ENCODE results near the gene WBP1L.
"Not testable (repeated sequence)": the region's sequence is repeated elsewhere in the genome, so short reads cannot be mapped to it uniquely, and the experiment has no call there.

Gene WBP1L

GRCh38 chr10:102757323-102757722, 13.6 kb downstream of the WBP1L start:
- DNase-seq (ENCODE audit: low read depth), result no peak
- H3K4me3 ChIP-seq (ENCODE audit: control insufficient read depth, low read depth, low read length), result no peak overlapping the region
- no peak for TF ChIP-seq CTCF (conservative IDR thresholded peaks at IDR 0.05; ENCODE audit: control insufficient read depth, insufficient read depth, low read depth, low read length)

- no peak for TF ChIP-seq CTCF (conservative IDR thresholded peaks at IDR 0.05; ENCODE audit: control insufficient read depth, insufficient read depth, low read depth, low read length)
- no peak for DNase-seq (ENCODE audit: low read depth)
- H3K4me3 ChIP-seq (ENCODE audit: control insufficient read depth, low read depth, low read length), result no peak overlapping the region
Observed at GRCh38 chr10:102758240-102758932, 14.6 kb downstream of the WBP1L start.

GRCh38 chr10:102758933-102759262, 15.2 kb downstream of the WBP1L start:
- DNase-seq (ENCODE audit: low read depth); H3K4me3 ChIP-seq (ENCODE audit: control insufficient read depth, low read depth, low read length): not testable (repeated sequence)

GRCh38 chr10:102759497-102760210, 15.9 kb downstream of the WBP1L start:
- no peak overlapping the region for H3K4me3 ChIP-seq (ENCODE audit: control insufficient read depth, low read depth, low read length)
- no peak for TF ChIP-seq CTCF (conservative IDR thresholded peaks at IDR 0.05; ENCODE audit: control insufficient read depth, insufficient read depth, low read depth, low read length)
- DNase-seq (ENCODE audit: low read depth), result no peak

GRCh38 chr10:102761981-102762380, 18.2 kb downstream of the WBP1L start:
- no peak overlapping the region for H3K4me3 ChIP-seq (ENCODE audit: control insufficient read depth, low read depth, low read length)
- no peak for TF ChIP-seq CTCF (conservative IDR thresholded peaks at IDR 0.05; ENCODE audit: control insufficient read depth, insufficient read depth, low read depth, low read length)

GRCh38 chr10:102762401-102763015, 18.8 kb downstream of the WBP1L start:
- TF ChIP-seq CTCF (conservative IDR thresholded peaks at IDR 0.05; ENCODE audit: control insufficient read depth, insufficient read depth, low read depth, low read length), result no peak
- no peak for DNase-seq (ENCODE audit: low read depth)
- no peak overlapping the region for H3K4me3 ChIP-seq (ENCODE audit: control insufficient read depth, low read depth, low read length)

More at GRCh38 chr10:102761981-102762380, 18.2 kb downstream of the WBP1L start:
- no peak for DNase-seq (ENCODE audit: low read depth)

GRCh38 chr10:102763037-102763607, 19.4 kb downstream of the WBP1L start:
- no peak overlapping the region for H3K4me3 ChIP-seq (ENCODE audit: control insufficient read depth, low read depth, low read length)
- DNase-seq (ENCODE audit: low read depth), result no peak
- no peak for TF ChIP-seq CTCF (conservative IDR thresholded peaks at IDR 0.05; ENCODE audit: control insufficient read depth, insufficient read depth, low read depth, low read length)
